ENCODE results near the gene FNDC8.
"Not testable (repeated sequence)": the region's sequence is repeated elsewhere in the genome, so short reads cannot be mapped to it uniquely, and the experiment has no call there.

The FNDC8 gene

DNA sequence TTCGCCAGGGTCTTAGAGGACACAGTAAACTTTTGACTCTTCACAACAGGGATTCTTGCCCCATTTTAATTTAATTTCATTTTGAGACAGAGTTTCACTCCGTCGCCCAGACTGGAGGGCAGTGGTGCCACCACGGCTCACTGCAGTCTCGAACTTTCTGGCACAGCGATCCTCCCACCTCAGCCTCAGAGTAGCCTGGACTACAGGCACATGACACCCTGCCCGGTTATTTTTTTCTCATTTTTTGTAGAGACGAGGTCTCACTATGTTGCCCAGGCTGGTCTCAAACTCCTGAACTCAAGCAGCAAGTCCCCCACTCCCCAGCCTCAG lies 21.0 kb downstream of the FNDC8 start:
- DNase-seq (ENCODE audit: low read depth), result no peak

DNA sequence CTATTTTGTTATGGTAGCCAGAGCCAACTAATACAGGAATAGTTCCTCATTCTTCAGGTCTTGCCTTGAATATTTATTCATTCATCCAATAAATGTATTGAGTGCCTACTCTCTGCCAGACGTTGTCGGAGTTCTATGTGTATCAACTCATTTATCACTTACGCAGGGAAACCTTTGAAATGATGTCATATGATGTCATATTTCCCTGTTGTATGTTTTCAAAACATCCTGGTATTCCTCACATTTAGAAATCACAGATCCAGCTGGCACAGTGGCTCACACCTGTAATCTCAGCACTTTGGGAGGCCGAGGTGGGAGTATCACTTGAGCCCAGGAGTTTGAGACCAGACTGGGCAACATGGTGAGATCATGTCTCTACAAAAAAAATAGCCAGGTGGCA lies 23.4 kb downstream of the FNDC8 start:
- DNase-seq (ENCODE audit: low read depth), result no peak

DNA sequence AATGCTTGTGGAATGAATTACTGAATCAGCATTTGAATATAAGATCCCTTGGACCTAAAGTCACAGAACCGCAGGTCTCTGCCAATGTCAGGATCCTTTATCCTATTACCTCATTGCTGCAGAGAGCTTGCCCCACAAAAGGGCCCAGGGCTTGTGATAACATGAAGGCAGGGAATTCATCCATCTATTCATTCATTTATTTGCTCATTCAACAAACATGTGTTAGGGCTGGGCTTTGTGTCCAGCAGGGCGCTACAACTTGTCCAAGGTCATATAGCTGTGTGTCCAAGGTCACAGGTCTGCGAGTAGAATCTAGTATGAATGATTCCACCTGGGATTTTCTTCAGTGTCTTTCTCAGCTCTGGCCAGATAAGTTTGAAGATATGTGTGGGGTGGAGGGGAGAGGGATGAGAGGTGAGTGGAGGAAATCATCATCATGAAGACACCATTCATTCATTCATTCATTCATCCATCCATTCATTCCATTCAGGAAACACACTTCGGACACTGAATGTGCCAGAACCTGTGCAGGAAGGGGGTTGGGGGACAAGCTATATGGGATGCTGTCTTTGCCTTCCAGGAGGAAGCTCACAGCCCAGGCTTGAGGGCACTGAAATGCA lies 24.9 kb downstream of the FNDC8 start:
- no peak for DNase-seq (ENCODE audit: low read depth)

DNA sequence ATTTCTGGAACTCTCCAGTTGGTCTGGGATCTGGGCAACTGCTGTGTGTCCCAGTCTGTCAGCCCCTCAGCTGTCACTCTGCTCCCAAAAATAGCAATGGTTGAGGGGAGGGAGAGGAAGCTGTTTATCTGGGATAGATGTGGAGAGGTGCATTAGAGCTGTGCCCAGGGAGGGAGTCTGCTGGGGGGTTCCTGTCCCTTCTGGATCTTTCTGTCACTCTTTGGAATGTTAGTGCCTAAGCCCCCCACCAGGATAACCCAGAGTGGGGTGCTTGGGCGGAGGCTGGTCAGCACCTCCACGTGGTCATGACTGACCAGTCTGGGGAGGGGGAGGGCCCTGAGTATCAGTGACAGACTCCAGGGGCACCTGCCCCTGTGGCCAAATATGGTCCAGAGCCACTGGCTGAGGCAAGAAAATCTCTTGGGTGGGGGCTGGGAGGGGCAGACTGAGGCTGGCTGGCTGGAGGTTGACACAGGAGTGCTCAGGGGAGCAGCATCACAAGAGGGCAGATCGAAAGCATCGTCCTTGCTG lies 26.0 kb downstream of the FNDC8 start, which contains the start of gene UNC45B:
TSS of gene UNC45B (plus strand) at position 443 of the 531 bp plus-strand sequence. CDS start 447 bp downstream, outside the sequence.
- DNase-seq (ENCODE audit: low read depth), result no peak

DNA sequence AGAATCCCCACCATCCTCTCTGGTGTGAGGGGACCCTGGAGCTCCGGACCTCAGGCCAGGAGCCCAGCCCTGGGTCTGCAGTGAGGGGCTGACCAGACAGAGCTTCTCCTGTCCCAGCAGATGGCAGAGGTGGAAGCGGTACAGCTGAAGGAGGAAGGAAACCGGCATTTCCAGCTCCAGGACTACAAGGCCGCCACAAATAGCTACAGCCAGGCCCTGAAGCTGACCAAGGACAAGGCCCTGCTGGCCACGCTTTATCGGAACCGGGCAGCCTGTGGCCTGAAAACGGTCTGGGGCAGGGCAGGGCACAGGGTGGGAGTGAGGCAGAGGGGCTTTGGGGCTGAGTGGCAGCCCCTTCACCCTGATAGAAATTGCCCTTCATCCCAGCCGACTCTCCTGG lies 26.7 kb downstream of the FNDC8 start:
- no peak for DNase-seq (ENCODE audit: low read depth)

DNA sequence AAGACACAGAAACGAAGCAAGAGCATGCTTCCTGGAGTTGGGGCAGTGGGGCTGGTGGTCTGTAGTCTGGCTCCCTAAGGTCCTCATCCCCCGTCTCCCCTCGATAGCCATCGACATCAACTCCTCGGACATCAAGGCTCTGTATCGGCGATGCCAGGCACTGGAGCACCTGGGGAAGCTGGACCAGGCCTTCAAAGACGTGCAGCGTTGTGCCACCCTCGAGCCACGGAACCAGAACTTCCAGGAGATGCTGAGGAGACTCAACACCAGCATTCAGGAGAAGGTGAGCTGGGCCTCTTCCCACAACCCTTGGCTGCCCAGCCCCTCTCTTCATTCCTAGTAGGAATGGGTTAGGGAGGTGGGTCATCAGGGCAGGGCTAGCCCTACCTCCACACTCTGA lies 28.5 kb downstream of the FNDC8 start:
- DNase-seq (ENCODE audit: low read depth), result no peak

DNA sequence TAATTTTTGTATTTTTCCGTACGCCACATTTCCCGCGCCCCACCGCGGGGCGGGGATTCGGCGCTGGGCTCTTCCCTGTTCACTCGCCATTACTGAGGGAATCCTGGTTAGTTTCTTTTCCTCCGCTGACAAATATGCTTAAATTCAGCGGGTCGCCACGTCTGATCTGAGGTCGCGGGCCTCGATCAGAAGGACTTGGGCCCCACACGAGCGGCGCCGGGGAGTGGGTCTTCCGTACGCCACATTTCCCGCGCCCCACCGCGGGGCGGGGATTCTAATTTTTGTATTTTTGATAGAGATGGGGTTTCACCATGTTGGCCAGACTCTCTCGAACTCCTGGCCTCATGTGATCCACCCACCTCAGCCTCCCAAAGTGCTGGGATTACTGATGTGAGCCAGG lies 29.7 kb downstream of the FNDC8 start:
- not testable (repeated sequence) for DNase-seq (ENCODE audit: low read depth)

DNA sequence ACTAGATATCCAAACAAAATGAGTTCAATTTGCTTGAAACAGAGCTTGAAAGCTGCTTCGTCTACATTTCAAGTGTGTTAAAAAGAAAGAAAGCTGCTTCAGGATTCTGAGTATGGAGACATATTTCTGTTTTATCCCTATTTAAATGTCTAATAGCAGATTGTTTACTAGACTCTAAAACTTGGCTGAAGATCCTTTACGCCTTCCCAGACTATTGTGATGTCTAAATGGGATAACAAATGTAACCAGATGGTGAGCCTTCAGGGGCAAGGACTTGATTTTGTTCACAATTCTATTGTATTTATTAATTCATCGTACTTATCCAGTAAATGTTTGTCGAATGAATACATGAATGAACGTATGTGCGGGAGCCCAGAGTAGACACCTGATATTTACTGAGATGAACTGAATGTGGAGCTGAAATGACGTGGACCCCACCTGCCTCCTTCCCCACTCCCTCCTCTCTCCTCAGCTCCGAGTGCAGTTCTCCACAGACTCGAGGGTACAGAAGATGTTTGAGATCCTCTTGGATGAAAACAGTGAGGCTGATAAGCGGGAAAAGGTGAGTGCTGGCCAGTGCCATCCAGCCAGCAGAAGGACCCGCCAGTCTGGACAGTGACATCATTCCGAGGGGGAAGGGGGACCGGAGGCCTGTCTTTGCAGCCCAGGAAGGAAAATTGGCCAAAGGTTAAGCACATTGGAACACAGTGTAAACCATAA lies 31.2 kb downstream of the FNDC8 start:
- DNase-seq (ENCODE audit: low read depth), result no peak

DNA sequence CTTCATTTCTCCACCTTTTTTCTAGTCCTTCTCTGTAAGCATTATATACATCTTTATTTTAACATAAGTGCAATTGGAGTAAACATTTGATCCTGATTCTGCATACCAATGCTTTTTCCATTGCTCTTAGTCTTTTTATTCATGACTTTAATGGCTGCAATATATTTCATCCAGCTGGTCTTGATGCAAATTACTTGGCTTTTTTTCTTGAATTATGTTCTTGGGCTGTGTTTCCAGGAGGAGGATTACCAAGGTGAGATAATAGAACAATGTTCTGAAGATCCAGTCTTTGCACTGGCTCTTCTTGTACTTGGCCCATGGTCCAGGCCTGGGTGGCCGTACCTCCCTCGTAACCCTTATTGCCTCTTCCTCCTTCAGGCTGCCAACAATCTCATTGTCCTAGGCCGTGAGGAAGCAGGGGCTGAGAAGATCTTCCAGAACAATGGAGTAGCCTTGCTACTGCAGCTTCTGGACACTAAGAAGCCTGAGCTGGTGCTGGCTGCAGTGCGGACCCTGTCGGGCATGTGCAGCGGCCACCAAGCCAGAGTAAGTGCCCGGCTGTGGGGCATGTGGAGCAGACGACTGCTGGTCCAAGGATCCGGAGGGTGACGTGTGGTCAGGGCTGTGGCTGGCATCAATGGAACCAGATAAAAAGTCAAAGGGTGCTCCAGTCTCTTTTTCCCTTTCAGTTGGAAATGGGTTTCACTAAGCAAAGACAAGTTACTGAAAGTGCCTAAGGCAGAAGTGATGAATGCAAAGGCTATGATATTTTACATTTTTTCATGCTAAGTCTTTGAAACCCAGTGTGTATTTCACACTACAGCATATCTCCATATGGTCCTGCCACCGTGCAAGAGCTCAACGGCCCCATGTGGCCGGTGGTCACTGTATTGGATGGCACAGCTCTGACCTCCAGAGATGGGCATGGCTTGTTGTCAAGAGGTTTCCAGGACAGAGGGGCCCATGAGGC lies 33.1 kb downstream of the FNDC8 start:
- DNase-seq (ENCODE audit: low read depth), result no peak

DNA sequence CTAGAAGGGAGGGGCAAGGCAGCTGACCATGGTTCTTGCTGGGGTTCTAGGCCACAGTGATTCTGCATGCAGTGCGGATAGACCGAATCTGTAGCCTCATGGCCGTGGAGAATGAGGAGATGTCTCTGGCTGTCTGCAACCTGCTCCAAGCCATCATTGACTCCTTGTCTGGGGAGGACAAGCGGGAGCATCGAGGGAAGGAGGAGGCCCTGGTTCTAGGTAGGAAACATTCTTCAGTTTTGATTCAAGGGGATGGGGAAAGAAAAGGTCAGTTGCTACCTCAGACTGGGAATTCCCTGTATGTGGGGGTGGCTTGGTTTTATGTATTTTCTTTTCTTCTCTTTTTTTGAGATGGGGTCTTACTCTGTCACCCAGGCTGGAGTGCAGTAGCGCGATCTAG lies 33.8 kb downstream of the FNDC8 start:
- no peak for DNase-seq (ENCODE audit: low read depth)

DNA sequence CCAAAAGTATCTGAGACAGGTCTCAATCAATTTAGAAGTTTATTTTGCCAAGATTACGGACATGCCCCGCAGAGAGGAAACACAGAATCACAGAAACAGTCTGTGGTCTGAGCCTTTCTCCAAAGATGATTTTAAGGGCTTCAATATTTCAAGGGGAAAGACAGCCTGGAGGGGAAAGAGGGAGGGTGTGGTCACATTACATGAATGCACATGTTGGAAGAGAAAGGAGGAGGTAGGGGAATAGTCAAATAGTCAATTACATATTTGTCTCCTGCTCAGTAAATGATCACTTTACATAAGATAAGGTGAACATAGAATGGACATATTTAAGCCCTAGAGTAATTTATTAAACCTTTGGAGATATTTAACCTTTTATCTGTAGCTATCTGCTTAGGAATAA lies 38.5 kb downstream of the FNDC8 start:
- DNase-seq (ENCODE audit: low read depth), result no peak

DNA sequence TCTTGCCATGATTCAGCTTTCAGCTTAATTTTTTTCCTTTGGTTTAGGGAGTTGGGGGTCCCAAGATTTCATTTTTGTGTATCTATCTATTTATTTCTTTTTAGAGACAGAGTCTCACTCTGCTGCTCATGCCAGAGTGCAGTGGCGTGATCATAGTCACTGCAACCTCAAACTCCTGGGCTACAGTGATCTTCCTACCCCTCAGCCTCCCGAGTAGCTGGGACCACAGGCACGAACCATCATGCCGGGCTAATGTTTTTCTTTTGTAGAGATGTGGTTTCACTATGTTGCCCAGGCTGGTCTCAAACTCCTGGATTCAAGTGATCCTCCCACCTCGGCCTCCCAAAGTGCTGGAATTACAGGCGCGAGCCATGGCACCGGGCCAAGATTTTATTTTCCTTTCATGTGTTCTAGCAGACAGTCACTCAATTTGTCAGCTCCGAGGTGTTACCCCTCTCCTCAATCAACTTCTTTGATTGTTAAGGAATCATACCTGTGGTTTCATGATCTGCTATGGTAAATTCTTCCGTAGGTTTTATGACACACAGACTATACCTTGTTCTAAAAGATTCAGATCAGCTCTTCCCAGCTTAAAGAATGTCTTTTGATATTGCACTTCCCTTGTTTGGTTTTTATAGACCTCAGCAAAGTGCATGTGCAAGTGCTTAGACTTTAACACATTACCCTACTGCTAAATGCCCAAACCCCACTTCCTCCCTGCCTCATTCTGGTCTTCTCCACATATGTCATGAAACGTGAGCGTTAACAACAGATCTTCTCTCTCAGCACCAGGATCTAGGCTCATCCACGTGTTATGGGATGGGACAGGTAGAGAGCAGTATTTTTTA lies 39.2 kb downstream of the FNDC8 start:
- DNase-seq (ENCODE audit: low read depth), result no peak

DNA sequence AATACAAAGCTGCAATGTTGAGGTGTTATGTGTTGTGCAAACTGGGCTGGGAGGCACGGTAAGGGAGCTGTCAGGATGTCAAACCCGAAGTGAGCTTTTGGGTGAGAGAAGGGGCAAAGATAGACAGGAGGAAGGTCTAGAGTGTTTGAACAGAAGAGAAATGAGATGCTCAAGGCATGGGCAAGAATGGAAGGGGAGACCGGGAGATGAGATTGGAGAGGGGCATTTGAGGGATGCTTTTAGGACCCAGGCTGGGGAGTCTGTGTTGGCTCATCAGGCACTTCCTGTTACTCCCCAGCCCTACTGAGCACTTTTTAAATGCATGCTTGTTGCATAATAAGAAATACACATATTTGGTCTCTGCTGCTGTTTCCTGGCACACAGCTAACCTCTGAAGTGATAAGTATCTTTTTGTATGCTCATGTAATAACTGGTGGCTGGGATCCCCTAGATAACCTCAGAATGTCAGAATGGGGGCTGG lies 39.9 kb downstream of the FNDC8 start:
- no peak for DNase-seq (ENCODE audit: low read depth)

DNA sequence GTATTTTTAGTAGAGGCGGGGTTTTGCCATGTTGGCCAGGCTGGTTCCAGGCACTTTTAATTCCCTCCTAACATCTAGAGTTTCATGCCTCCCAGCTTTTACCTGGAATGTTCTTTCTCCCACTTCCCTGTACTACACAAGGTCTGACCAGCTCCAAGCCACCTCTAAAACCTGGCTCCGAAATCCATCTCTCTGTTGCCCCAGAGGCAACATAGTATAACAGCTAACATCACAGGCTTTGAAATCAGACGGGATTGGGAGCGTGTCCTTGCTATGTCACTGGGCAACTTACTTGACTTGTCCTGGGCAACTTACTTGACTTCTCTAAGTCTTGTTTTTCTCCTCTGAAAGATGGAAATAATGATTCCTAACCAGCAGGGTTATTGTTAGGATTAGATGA lies 41.3 kb downstream of the FNDC8 start:
- no peak for DNase-seq (ENCODE audit: low read depth)

DNA sequence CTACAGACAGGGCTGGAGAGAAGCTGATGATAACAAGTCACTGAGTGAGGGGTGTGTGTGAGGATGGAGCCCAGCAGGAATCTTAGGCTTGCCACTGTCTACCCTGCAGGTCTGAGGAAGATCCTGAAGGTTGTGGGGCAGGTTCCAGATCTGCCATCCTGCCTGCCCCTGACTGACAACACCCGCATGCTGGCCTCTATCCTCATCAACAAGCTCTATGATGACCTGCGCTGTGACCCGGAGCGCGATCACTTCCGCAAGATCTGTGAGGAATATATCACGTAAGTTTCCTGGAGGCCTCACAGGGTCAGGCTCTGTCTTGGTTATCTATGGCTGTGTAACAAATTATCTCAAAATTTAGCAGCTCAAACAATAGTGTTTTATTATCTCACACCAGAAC lies 42.5 kb downstream of the FNDC8 start:
- no peak for DNase-seq (ENCODE audit: low read depth)

DNA sequence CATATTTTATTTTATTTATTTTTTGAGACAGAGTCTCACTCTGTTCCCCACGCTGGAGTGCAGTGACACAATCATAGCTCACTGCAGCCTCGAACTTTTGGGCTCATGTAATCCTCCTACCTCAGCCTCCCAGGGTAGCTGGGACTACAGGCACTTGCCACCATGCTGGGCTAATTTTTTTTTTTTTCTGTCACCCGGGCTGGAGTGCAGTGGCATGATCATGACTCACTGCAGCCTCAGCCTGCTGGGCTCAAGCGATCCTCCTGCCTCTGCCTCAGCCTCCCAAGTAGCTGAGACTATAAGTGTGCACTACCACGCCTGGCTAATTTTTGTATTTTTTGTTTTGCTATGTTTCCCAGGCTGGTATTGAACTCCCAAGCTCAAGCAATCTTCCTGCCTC lies 43.3 kb downstream of the FNDC8 start:
- DNase-seq (ENCODE audit: low read depth), result no peak

DNA sequence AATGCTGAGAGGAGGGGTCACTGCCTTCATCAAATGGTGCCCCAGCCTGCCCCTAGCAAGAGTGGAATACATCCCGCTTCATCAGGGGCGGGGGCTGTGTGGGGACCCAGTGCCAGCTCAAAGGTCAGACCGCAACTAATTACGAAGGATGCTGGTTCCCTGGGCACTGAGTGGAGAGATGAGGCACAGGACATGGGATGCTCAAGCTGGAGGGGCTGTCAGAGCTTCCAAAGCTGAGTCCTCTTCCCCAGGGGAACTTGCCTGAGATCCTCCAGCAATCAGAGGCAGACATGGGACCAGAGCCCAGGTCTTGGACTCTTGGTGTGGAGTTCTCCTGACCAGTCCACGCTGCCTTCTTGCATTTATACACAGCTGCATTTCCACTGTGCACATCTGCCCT lies 45.1 kb downstream of the FNDC8 start:
- no peak for DNase-seq (ENCODE audit: low read depth)

DNA sequence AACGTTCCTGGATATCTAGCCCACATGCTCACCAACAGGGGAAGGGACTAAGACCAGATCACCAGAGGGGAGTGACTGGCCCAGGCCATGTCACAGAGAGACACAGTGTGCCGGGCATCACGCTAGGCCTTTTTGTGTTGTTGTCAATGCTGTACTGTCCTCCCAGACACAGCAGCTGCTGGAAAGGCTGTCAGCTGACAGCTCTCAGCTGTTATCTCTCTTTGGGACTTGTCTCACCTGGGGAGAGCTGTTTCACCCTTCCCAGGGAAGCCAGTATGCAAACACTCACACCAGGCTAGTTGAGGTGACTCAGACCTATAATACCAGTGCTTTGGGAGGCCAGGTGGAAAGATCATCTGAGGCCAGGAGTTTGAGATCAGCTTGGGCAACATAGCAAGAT lies 45.6 kb downstream of the FNDC8 start:
- no peak for DNase-seq (ENCODE audit: low read depth)

DNA sequence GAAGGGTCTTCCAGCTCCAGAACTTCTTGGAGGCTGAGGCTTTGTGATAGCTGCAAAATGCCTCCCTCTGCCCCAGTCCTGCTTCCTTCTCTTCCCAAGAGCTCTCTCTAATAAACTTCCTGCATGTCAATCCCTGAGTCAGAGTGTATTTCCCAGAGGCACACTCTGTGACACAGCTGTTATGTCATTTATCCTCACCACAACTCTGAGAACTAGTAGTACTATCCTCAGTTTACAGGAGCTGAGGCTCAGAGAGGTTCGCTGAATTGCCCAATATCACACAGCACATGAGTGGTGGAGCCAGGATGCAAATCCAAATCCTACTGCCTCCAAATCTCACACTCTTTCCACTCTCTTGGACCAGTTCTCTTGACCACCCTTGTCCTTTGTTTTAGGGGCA lies 46.3 kb downstream of the FNDC8 start:
- DNase-seq (ENCODE audit: low read depth), result peak; percentile 27

DNA sequence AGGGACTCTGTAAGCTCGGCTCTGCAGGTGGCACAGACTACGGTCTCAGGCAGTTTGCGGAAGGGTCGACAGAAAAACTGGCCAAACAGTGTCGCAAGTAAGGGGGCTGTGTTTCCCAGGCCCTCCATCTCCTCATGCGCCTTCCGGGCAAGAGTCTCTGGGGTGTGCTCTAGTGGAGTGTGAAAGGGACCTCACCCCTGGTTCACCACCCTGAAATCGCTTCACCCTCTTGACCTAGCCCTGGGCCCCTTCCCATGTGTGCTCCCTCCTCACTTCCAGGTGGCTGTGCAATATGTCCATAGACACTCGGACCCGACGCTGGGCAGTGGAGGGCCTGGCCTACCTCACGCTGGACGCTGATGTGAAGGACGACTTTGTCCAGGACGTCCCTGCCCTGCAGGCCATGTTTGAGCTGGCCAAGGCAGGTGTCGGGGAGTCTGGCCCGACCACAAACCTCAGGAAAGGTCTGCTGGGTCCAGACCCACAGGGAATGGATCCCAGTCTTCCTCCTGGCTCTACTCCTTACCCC lies 48.5 kb downstream of the FNDC8 start:
- DNase-seq (ENCODE audit: low read depth), result no peak

All from stromal cell of bone marrow (primary cell).